ENCODE measurements around the gene TRMT1.

TRMT1 gene

DNA sequence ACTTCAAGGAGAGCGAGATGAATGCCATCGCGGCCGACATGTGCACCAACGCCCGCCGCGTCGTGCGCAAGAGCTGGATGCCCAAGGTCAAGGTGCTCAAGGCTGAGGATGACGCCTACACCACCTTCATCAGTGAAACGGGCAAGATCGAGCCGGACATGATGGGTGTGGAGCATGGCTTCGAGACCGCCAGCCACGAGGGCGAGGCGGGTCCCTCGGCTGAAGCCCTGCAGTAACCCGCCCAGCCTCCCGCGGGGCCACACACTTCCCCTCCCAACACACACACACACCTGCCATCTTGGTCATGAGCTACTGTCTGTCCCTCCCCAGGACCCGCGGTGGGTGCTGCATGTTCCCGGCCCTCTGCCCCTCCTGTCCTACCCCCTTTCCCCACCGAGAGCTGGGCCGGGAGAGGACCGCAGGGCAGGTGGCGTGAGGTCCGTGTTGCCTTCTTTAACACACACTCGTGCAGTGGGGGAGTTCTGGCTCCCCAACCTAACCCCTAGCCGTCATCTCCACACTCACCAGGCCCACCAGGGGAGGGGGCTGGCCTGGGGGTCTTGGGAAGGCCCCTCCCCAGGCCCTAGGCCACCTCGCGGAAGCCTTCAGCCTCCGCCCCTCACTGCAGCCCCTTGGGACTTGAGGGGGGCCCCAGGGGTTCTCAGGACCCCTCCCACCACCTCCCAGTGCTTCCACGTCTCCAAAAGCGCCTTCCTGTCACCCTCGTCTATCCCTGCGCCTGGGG lies 21.8 kb upstream of the TRMT1 start:
- H3K9me3 Mint-ChIP-seq, result no peaks in the 10 kb centered on the region
- no peak overlapping the region for H3K4me3 Mint-ChIP-seq
- H3K36me3 Mint-ChIP-seq (ENCODE audit: low read depth), result peaks cover 19% of the 10 kb centered on the region
- no peaks in the 10 kb centered on the region for H3K27me3 Mint-ChIP-seq (ENCODE audit: low read depth)
- DNase-seq (ENCODE audit: low spot score), result no peak
- peaks cover 6% of the 10 kb centered on the region for H3K4me1 Mint-ChIP-seq (ENCODE audit: low read depth)
- no peak overlapping the region for H3K27ac Mint-ChIP-seq

DNA sequence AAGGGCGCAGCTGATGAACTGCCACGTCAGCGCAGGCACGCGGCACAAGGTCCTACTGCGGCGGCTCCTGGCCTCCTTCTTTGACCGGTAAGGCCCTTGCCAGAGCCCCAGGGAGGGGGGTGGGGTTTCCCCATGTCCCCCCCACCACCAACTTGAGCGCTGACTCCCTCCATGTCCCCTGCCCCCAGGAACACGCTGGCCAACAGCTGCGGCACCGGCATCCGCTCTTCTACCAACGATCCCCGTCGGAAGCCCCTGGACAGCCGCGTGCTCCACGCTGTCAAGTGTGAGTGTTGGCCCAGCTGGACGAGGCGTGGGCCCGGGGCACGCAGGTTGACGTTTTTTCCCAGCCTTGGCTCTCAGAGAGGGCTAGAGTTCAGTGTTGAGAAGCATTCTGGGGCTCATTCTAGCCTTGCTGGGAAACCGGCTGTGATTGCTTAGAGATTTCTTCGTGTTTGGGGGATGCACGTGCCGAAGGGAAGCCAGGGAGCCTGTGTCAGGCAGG lies 20.8 kb upstream of the TRMT1 start:
- no peak for DNase-seq (ENCODE audit: low spot score)
- H3K4me1 Mint-ChIP-seq (ENCODE audit: low read depth), result peaks cover 16% of the 10 kb centered on the region
- no peaks in the 10 kb centered on the region for H3K27me3 Mint-ChIP-seq (ENCODE audit: low read depth)
- H3K9me3 Mint-ChIP-seq, result no peaks in the 10 kb centered on the region
- no peak overlapping the region for H3K4me3 Mint-ChIP-seq
- H3K36me3 Mint-ChIP-seq (ENCODE audit: low read depth), result peaks cover 23% of the 10 kb centered on the region
- H3K27ac Mint-ChIP-seq, result no peak overlapping the region

DNA sequence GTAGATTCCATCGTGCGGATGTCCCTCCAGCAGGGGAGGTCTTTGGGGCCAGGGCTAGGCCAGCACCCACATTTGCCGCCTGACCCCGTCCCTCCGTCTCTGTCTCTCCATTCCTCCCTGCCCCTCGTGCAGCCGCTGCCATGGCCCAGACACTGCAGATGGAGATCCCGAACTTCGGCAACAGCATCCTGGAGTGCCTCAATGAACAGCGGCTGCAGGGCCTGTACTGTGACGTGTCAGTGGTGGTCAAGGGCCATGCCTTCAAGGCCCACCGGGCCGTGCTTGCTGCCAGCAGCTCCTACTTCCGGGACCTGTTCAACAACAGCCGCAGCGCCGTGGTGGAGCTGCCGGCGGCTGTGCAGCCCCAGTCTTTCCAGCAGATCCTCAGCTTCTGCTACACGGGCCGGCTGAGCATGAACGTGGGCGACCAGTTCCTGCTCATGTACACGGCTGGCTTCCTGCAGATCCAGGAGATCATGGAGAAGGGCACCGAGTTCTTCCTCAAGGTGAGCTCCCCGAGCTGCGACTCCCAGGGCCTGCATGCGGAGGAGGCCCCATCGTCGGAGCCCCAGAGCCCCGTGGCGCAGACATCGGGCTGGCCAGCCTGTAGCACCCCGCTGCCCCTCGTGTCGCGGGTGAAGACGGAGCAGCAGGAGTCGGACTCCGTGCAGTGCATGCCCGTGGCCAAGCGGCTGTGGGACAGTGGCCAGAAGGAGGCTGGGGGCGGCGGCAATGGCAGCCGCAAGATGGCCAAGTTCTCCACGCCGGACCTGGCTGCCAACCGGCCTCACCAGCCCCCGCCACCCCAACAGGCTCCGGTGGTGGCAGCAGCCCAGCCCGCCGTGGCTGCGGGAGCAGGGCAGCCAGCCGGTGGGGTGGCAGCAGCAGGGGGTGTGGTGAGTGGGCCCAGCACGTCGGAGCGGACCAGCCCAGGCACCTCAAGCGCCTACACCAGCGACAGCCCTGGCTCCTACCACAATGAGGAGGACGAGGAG lies 18.8 kb upstream of the TRMT1 start:
- H3K4me1 Mint-ChIP-seq (ENCODE audit: low read depth), result peaks cover 24% of the 10 kb centered on the region
- no peaks in the 10 kb centered on the region for H3K27me3 Mint-ChIP-seq (ENCODE audit: low read depth)
- H3K4me3 Mint-ChIP-seq, result no peak overlapping the region
- no peaks in the 10 kb centered on the region for H3K9me3 Mint-ChIP-seq
- H3K27ac Mint-ChIP-seq, result no peak overlapping the region
- DNase-seq (ENCODE audit: low spot score), result no peak
- peaks cover 22% of the 10 kb centered on the region for H3K36me3 Mint-ChIP-seq (ENCODE audit: low read depth)

DNA sequence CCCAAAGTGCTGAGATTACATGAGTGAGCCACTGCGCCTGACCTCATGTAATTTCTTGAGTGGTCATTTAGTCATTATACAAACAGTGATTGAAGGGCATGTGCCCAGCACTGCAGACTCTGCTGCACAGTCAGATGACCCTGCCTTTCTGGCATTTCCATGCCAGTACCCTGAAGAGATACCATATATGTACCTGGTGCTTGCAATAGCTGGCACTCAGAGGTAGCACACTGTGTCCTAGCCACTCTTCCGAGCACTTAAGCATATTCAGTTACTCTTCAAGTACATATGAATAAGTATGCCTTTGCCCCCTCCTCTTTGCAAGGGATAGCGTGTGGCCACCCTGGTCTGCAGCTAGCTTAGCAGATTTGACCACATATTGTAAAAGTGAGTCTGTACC lies 18.1 kb upstream of the TRMT1 start:
- peaks cover 24% of the 10 kb centered on the region for H3K4me1 Mint-ChIP-seq (ENCODE audit: low read depth)
- no peak overlapping the region for H3K27ac Mint-ChIP-seq
- no peaks in the 10 kb centered on the region for H3K9me3 Mint-ChIP-seq
- DNase-seq (ENCODE audit: low spot score), result no peak
- H3K36me3 Mint-ChIP-seq (ENCODE audit: low read depth), result peaks cover 22% of the 10 kb centered on the region
- H3K4me3 Mint-ChIP-seq, result no peak overlapping the region
- no peaks in the 10 kb centered on the region for H3K27me3 Mint-ChIP-seq (ENCODE audit: low read depth)

DNA sequence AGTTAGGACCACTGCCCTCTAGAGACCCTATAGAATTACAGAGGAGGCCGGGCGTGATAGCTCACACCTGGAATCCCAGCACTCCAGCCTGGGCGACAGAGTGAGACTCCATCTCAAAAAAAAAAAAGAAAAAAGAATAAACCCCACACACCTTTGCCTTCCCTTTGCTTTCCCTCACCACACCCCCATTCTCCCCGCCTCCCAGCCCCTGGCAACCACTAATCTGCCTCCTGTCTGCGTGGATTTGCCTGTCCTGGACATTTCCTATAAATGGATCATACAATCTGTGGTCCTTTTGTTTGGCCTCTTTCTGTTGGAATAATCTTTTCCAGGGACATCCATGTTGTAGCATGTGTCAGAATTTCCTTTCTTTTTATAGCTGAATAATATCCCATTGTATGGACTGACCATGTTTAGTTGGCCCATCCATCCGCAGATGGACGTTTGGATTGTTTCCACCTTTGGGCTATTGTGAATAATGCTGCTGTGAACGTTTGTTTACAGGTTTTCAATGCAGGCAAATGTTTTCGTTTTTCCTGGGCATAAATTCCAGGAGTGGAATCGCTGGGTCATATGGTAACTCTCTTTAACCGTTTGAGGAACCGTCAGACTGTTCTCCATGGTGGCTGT lies 16.8 kb upstream of the TRMT1 start:
- H3K36me3 Mint-ChIP-seq (ENCODE audit: low read depth), result peaks cover 22% of the 10 kb centered on the region
- H3K4me1 Mint-ChIP-seq (ENCODE audit: low read depth), result peaks cover 24% of the 10 kb centered on the region
- H3K4me3 Mint-ChIP-seq, result peak overlapping the region; percentile 78

DNA sequence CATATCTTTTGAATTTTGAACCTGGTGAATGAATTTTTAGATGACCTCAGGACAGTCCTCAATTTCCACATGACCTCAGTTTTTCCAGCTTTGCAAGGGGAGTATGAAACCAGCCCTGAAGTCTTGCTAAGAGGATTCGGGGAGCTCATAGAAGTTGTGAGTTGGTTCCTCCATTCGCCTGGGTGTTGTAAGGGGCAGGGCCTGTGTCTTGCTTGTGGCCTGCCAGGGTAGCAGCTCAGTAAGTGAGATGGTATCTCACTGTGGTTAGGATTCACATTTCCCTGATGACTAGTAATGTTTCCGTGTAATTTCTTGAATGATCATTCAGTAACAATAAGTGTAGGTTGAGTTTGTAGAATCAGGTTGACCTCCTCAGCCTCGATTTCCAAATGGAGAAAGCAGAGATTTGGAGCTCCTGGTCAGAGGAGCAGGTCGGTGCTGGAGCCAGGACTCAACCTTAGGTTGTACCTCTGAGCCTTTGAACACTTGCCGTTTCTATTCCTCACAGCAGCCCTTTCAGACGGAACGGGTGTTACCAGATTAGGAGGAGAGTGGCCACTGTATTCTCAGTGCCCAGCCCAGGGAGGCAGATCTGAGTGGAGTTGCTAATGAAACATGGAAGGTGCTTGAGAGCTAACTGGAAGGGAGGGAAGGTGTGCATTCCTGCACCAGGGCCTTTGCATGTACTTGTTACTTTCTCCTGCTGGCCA lies 16.1 kb upstream of the TRMT1 start:
- H3K27ac Mint-ChIP-seq, result peak overlapping the region; percentile 90
- peaks cover 17% of the 10 kb centered on the region for H3K36me3 Mint-ChIP-seq (ENCODE audit: low read depth)
- no peaks in the 10 kb centered on the region for H3K9me3 Mint-ChIP-seq
- H3K4me1 Mint-ChIP-seq (ENCODE audit: low read depth), result peaks cover 29% of the 10 kb centered on the region
- H3K4me3 Mint-ChIP-seq, result peak overlapping the region; percentile 78
- H3K27me3 Mint-ChIP-seq (ENCODE audit: low read depth), result no peaks in the 10 kb centered on the region
- DNase-seq (ENCODE audit: low spot score), result peak; percentile 86

More for the DNA sequence above, 16.8 kb upstream of the TRMT1 start:
- DNase-seq (ENCODE audit: low spot score), result no peak
- H3K27ac Mint-ChIP-seq, result peak overlapping the region; percentile 56
- no peaks in the 10 kb centered on the region for H3K9me3 Mint-ChIP-seq
- no peaks in the 10 kb centered on the region for H3K27me3 Mint-ChIP-seq (ENCODE audit: low read depth)

DNA sequence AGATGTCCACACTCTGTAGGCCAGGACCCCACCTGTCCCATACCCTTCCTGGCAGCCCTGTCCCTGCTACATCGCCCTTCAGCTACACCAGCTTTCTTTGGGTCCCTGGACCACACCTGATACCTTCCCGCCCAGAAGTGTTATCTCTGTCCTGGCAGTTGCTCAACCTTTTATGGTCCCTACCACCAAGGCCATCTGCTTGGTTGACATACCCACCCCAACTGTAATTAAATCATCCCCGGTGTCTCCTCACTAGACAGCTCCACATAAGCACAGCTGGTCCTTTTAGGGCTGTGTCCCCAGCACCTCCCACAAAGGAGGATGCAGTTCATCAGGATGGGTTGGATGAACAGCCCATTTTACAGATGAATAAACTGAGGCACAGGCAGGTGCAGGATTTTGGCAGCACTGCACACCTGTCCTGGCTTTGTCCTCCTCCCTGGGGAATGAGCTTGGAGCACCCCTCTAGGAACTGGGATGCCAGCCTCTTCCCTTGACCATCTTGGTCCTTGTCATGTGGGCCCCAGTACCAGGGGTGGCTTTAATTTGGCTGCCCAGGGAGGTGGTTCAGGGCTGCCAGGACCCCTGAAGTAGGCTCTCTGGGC lies 14.4 kb upstream of the TRMT1 start:
- H3K36me3 Mint-ChIP-seq (ENCODE audit: low read depth), result peaks cover 11% of the 10 kb centered on the region

DNA sequence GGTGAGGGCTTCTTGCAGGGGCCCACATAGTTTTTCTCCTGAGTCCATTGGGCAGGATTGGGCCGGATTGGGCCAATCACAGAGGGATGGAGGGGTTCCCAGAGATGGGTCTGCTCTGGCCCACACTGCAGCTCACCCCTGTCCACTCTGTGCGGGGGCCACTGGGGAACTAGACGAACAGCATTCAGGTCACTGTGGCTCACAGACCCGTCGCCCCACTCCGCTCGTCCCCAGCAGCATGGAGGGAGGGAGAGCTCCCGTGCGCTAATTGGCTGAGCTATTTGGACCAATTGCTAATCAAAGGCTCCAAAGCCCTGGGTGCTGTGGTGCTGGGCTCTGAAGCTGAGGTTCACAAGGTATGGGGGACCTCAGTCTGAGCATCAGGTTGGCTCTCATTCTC lies 12.8 kb upstream of the TRMT1 start:
- Mint-ChIP-seq H3K9me3 (no peaks in the 10 kb centered on the region), H3K27me3 (ENCODE audit: low read depth) (no peaks in the 10 kb centered on the region), H3K27ac (no peak overlapping the region), H3K36me3 (ENCODE audit: low read depth) (peaks cover 8% of the 10 kb centered on the region), H3K4me1 (ENCODE audit: low read depth) (peaks cover 29% of the 10 kb centered on the region), H3K4me3 (no peak overlapping the region)
- no peak for DNase-seq (ENCODE audit: low spot score)

More for the DNA sequence above, 14.4 kb upstream of the TRMT1 start:
- peaks cover 29% of the 10 kb centered on the region for H3K4me1 Mint-ChIP-seq (ENCODE audit: low read depth)
- peak overlapping the region; percentile 28 for H3K4me3 Mint-ChIP-seq
- DNase-seq (ENCODE audit: low spot score), result no peak
- peak overlapping the region; percentile 5 for H3K27ac Mint-ChIP-seq
- no peaks in the 10 kb centered on the region for H3K9me3 Mint-ChIP-seq
- H3K27me3 Mint-ChIP-seq (ENCODE audit: low read depth), result no peaks in the 10 kb centered on the region

DNA sequence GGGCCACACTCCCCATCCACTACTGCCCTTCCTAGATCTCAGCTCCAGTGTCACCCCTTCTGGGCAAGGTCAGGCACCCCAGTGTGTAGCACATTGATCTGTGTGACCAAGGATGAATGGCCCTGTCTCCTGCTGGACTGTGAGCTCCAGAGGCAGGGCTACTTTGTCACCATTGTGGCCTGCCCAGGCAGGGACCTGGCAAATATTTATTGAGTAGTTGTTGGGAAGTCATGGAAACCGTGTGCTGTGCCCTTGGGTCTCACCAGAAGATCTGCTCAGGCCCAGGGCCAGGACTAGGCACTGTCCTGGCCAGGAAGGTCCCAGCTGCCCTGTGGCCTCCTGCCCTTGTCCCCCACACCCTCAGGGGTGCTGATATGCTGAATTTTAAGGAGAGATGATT lies 12.0 kb upstream of the TRMT1 start:
- Mint-ChIP-seq H3K9me3 (no peaks in the 10 kb centered on the region), H3K27ac (no peak overlapping the region), H3K27me3 (ENCODE audit: low read depth) (no peaks in the 10 kb centered on the region), H3K4me1 (ENCODE audit: low read depth) (peaks cover 26% of the 10 kb centered on the region), H3K36me3 (ENCODE audit: low read depth) (peaks cover 8% of the 10 kb centered on the region), H3K4me3 (no peak overlapping the region)
- DNase-seq (ENCODE audit: low spot score), result no peak

DNA sequence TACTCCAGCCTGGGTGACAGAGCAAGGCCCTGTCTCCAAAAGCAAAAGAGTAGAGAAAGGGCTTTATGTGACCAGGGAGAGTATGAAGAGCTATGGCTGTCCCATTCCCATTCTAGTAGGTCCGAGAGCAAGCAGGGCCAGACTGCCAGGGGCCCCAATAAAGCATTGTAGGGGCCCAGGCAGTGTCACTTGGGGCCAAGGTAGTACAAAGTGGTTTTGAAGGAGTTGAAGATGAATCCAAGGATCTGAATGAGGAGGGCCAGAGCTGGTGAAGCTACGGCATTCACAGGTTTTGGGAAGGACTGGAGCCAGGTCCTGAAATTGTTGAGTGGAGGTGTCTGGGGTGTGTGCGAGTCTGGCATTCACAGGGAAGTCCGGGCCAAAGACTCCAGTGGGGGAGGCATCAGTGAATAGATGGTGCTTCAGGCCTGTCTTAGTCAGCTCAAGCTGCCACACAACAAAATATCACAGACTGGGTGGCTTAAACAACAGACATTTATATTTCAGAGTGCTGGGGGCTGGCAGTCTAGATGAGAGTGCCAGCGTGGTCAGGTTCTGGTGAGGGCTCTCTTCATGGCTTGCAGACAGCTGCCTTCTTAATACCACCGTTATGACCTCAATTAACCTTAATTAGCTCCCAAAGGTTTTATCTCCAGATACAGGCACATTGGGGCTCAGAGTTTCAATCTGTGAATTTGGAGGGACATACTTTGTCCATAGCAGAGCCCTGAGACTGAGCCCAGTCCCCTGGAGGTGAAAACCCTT lies 11.5 kb upstream of the TRMT1 start:
- no peaks in the 10 kb centered on the region for H3K27me3 Mint-ChIP-seq (ENCODE audit: low read depth)
- peaks cover 8% of the 10 kb centered on the region for H3K36me3 Mint-ChIP-seq (ENCODE audit: low read depth)
- peaks cover 20% of the 10 kb centered on the region for H3K4me1 Mint-ChIP-seq (ENCODE audit: low read depth)
- H3K9me3 Mint-ChIP-seq, result no peaks in the 10 kb centered on the region
- no peak for DNase-seq (ENCODE audit: low spot score)
- peak overlapping the region; percentile 38 for H3K27ac Mint-ChIP-seq
- H3K4me3 Mint-ChIP-seq, result no peak overlapping the region

DNA sequence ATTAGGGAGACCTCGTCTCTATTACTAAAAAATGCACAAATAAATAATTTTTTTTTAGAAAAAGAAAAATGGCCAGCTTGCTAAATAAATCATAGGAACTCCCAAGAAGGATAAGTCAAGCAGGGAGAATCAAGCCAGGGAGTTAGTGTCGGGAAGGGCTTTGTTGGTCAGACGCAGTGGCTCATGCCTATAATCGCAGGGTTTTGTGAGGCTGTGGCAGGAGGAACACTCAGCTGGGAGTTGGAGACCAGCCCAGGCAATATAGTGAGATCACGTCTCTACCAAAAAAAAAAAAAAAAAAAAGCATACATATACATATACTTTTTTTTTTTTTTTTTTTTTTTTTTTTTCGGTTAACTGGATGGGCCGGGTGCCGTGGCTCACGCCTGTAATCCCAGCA lies 10.5 kb upstream of the TRMT1 start:
- H3K36me3 Mint-ChIP-seq (ENCODE audit: low read depth), result peaks cover 5% of the 10 kb centered on the region
- H3K4me3 Mint-ChIP-seq, result no peak overlapping the region
- no peak overlapping the region for H3K27ac Mint-ChIP-seq
- no peak for DNase-seq (ENCODE audit: low spot score)
- H3K9me3 Mint-ChIP-seq, result no peaks in the 10 kb centered on the region
- H3K27me3 Mint-ChIP-seq (ENCODE audit: low read depth), result no peaks in the 10 kb centered on the region
- peaks cover 19% of the 10 kb centered on the region for H3K4me1 Mint-ChIP-seq (ENCODE audit: low read depth)

Measured in T-helper 2 cell treated with Interferon-gamma antibody and Interleukin-4, amounts not matched to agents 5 μg/mL and 100 μg/mL, for 36 hours (primary cell).